DND-41 (cell line): ENCODE results near the gene KCTD14.

Experiments
- EZH2 ChIP-seq: IDR thresholded peaks from 3 replicates; pipeline ENCODE4 v1.6.1; 2012; ENCODE audit warnings: borderline replicate concordance, low read depth, mild to moderate bottlenecking, moderate library complexity, low read length, inconsistent platforms; ENCODE audit not compliant: severe bottlenecking
- TF ChIP-seq, protein P1 (sequence below): IDR thresholded peaks from 2 replicates; pipeline ENCODE4 v1.5.1; 2012; ENCODE audit warnings: borderline replicate concordance, low read length, moderate library complexity, mild to moderate bottlenecking; ENCODE audit not compliant: poor library complexity, severe bottlenecking; ENCODE audit errors: extremely low read depth

DNA sequence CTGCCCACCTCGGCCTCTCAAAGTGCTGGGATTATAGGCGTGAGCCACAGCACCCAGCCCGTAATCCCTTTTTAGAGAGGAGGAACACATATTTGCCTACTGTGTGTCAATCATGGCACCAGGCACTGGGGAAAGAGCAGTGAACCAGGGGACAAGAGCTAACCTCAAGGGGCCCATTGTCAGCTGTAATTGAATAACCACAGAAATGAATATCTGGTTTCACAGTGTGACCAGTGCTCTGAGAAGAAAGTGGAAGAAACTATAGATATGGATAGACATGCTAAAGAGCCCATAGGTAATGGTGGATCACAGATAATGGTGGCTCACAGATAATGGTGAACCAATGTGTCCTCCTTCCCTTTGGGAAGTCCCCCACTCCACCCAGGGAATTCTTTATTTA, 8.6 kb upstream of the KCTD14 start:
- TF ChIP-seq EZH2: no peak
- TF ChIP-seq, protein P1, sequence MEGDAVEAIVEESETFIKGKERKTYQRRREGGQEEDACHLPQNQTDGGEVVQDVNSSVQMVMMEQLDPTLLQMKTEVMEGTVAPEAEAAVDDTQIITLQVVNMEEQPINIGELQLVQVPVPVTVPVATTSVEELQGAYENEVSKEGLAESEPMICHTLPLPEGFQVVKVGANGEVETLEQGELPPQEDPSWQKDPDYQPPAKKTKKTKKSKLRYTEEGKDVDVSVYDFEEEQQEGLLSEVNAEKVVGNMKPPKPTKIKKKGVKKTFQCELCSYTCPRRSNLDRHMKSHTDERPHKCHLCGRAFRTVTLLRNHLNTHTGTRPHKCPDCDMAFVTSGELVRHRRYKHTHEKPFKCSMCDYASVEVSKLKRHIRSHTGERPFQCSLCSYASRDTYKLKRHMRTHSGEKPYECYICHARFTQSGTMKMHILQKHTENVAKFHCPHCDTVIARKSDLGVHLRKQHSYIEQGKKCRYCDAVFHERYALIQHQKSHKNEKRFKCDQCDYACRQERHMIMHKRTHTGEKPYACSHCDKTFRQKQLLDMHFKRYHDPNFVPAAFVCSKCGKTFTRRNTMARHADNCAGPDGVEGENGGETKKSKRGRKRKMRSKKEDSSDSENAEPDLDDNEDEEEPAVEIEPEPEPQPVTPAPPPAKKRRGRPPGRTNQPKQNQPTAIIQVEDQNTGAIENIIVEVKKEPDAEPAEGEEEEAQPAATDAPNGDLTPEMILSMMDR: no peak
